ENCODE data around the gene SEMA6B.

Gene SEMA6B

DNA sequence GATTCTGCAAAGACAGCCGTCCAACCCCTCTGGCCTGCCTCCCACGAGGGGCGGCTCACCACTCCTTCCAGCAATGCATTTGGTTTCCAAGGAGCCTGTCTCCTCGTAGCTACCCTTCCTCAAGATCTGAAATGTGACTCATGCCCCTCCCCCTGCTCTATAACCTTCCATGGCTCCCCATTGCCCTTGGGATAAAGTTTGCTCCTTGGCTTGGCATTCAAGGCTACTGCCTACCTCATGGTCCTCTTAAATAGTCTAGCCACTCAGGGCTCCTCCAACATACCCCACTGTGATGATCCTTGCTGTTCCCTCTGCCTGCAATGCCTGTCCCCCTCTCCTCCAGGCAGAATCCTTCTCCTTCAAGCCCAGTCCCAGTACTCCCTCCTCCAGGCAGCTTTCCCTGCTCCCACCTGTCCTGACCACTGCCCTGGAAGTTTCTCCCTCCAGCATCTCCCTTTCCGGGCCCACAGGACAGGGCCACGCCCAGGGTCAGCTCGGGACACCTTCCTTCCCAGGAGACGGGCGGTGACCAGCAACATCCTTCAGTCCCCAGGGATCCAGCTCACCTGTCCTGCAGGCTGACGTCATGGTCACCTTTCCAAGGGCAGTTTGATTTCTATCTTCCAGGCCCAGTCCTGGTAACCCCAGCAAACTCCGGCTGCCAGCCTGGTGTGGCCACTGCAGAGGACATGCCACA, 19.2 kb upstream of the SEMA6B start:
- H3K4me3 ChIP-seq (ENCODE audit: low read length) = no peak overlapping the region
- no peaks in the 10 kb centered on the region for H3K9me3 ChIP-seq (ENCODE audit: control insufficient read depth, insufficient read depth, low read length)
- no peak for TF ChIP-seq EZH2phosphoT487 (IDR thresholded peaks at IDR 0.05; ENCODE audit: borderline replicate concordance, low read length)
- TF ChIP-seq, protein P1, sequence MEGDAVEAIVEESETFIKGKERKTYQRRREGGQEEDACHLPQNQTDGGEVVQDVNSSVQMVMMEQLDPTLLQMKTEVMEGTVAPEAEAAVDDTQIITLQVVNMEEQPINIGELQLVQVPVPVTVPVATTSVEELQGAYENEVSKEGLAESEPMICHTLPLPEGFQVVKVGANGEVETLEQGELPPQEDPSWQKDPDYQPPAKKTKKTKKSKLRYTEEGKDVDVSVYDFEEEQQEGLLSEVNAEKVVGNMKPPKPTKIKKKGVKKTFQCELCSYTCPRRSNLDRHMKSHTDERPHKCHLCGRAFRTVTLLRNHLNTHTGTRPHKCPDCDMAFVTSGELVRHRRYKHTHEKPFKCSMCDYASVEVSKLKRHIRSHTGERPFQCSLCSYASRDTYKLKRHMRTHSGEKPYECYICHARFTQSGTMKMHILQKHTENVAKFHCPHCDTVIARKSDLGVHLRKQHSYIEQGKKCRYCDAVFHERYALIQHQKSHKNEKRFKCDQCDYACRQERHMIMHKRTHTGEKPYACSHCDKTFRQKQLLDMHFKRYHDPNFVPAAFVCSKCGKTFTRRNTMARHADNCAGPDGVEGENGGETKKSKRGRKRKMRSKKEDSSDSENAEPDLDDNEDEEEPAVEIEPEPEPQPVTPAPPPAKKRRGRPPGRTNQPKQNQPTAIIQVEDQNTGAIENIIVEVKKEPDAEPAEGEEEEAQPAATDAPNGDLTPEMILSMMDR (IDR thresholded peaks at IDR 0.05; ENCODE audit: low read depth, low read length, poor library complexity, severe bottlenecking) = no peak
- H3F3A ChIP-seq (ENCODE audit: control insufficient read depth, insufficient read depth) = no peaks in the 10 kb centered on the region
- no peaks in the 10 kb centered on the region for H3K36me3 ChIP-seq (ENCODE audit: control insufficient read depth, low read length)
- H3K4me1 ChIP-seq (ENCODE audit: control insufficient read depth, low read length) = peaks cover 3% of the 10 kb centered on the region; the same call in 1 of the 2 replicates
- no peaks in the 10 kb centered on the region for H3K79me2 ChIP-seq (ENCODE audit: control insufficient read depth, low read length)
- no peak overlapping the region for H3K27ac ChIP-seq (ENCODE audit: low read depth, low read length)
- no peak overlapping the region for H3K4me2 ChIP-seq (ENCODE audit: low read length)
- H3K9me2 ChIP-seq (replicated peaks; ENCODE audit: control insufficient read depth, low read length) = no peaks in the 10 kb centered on the region
- peaks cover 48% of the 10 kb centered on the region for H3K27me3 ChIP-seq (ENCODE audit: control insufficient read depth, low read length)
- no peaks in the 10 kb centered on the region for H4K20me1 ChIP-seq (ENCODE audit: control insufficient read depth, insufficient read depth, low read depth, low read length)

DNA sequence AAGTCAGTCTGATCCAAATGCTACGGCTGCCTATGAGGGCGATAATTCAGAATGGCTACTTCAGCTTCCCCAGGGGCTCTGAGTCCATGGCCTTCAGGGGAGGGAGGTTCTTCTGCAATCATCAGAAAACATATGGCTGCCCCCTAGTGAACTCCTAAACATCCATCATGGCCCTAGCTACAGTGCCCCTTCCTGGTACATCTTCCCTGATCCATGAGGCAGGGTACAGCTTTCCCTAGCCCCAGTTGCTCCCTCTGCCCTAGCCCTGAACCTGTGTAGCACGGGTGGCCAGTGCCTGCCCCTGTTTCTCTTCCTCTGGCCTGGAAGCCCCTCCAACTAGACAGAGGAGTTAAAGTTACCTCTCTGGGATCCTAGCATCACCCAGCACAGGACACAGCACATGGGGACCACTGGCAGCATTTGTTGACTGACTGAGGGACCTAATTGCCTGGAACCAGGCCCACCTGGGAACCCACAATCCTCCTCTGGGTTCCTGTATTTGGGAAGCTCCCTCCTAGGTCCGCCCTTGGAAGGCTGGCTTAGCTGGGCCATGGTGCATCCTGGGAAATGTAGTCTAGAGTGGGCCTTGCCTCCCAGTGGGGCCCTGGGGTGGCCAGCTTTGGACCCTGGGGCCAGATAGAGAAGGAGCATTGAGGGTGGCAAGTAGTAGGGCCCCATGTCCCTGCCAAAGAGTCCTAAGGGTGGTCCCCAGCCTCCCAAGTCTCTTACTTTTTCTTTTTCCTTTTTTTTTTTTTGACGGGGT, 17.7 kb upstream of the SEMA6B start:
- no peaks in the 10 kb centered on the region for H3K9me2 ChIP-seq (replicated peaks; ENCODE audit: control insufficient read depth, low read length)
- H3K27me3 ChIP-seq (ENCODE audit: control insufficient read depth, low read length) = peaks cover 37% of the 10 kb centered on the region
- H4K20me1 ChIP-seq (ENCODE audit: control insufficient read depth, insufficient read depth, low read depth, low read length) = no peaks in the 10 kb centered on the region
- H3K27ac ChIP-seq (ENCODE audit: low read depth, low read length) = no peak overlapping the region
- no peak for TF ChIP-seq EZH2phosphoT487 (IDR thresholded peaks at IDR 0.05; ENCODE audit: borderline replicate concordance, low read length)
- TF ChIP-seq, protein P1 (IDR thresholded peaks at IDR 0.05; ENCODE audit: low read depth, low read length, poor library complexity, severe bottlenecking) = no peak
- H3K36me3 ChIP-seq (ENCODE audit: control insufficient read depth, low read length) = no peaks in the 10 kb centered on the region
- H3K4me2 ChIP-seq (ENCODE audit: low read length) = no peak overlapping the region
- H3F3A ChIP-seq (ENCODE audit: control insufficient read depth, insufficient read depth) = no peaks in the 10 kb centered on the region
- no peaks in the 10 kb centered on the region for H3K9me3 ChIP-seq (ENCODE audit: control insufficient read depth, insufficient read depth, low read length)
- H3K4me1 ChIP-seq (ENCODE audit: control insufficient read depth, low read length) = peaks cover 3% of the 10 kb centered on the region; the same call in 1 of the 2 replicates
- no peaks in the 10 kb centered on the region for H3K79me2 ChIP-seq (ENCODE audit: control insufficient read depth, low read length)
- H3K4me3 ChIP-seq (ENCODE audit: low read length) = no peak overlapping the region

DNA sequence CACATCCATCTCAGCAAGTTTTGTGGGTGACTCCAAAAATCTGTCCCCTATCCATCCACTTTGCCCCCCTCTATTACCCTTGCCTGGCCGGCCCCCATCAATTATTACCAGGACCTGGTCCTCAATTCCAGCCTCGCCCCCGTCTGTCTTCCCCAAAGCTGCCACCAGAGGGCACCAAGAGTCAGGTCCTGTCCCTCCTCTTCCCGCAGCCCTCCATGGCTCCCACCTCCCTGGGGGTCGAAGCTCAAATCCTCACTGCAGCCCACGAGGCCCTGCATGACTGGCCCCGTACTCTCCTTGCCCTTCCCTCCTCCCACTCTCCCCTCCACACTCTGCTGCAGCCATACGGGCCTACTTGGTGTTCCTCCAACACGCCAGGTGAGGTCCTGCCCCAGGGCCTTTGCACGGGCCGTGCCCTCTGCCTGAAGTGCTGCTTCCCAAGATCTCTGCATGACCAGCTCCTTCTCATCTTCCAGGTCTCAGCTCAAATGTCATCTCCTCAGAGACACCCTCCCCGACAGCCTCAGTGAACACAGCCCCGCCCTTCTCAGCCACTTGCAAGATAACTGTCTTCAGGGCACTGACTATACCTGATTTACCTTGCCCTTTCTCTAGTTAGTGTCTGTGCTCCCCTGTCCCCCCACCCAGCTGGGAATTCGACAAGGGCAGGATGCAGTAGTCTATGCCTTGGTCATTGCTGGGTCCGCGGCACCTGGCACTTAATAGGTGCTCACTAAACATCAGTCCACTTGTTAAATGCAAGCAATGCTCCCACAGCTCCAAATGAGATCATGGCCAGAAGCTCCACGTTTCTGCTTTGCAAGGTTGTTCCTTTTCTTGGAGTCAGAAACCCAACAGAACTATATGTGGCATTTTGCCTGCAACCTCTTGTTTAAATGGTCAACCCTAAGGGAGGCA, 16.8 kb upstream of the SEMA6B start:
- H3K27ac ChIP-seq (ENCODE audit: low read depth, low read length) = no peak overlapping the region
- H3K27me3 ChIP-seq (ENCODE audit: control insufficient read depth, low read length) = peaks cover 32% of the 10 kb centered on the region
- H3K4me2 ChIP-seq (ENCODE audit: low read length) = no peak overlapping the region

More for the DNA sequence above, 16.8 kb upstream of the SEMA6B start:
- Histone ChIP-seq H3K9me2 (replicated peaks; ENCODE audit: control insufficient read depth, low read length) (no peaks in the 10 kb centered on the region), H4K20me1 (ENCODE audit: control insufficient read depth, insufficient read depth, low read depth, low read length) (no peaks in the 10 kb centered on the region), H3K4me1 (ENCODE audit: control insufficient read depth, low read length) (peaks cover 3% of the 10 kb centered on the region; the same call in 1 of the 2 replicates), H3K9me3 (ENCODE audit: control insufficient read depth, insufficient read depth, low read length) (no peaks in the 10 kb centered on the region), H3K79me2 (ENCODE audit: control insufficient read depth, low read length) (no peaks in the 10 kb centered on the region), H3F3A (ENCODE audit: control insufficient read depth, insufficient read depth) (no peaks in the 10 kb centered on the region), H3K36me3 (ENCODE audit: control insufficient read depth, low read length) (no peaks in the 10 kb centered on the region), H3K4me3 (ENCODE audit: low read length) (no peak overlapping the region)
- TF ChIP-seq, protein P1 (IDR thresholded peaks at IDR 0.05; ENCODE audit: low read depth, low read length, poor library complexity, severe bottlenecking) = peak; percentile 85
- TF ChIP-seq EZH2phosphoT487 (IDR thresholded peaks at IDR 0.05; ENCODE audit: borderline replicate concordance, low read length) = no peak

All from DOHH2 (cell line).